Epidermal melanocyte (primary cell): ENCODE measurements around the gene ADGRB2.

Source experiments
- DNase-seq: peaks from one replicate; pipeline ENCODE4 v3.0.0; 2011; ENCODE audit warnings: low spot score; ENCODE audit not compliant: insufficient read length

Gene ADGRB2

DNA sequence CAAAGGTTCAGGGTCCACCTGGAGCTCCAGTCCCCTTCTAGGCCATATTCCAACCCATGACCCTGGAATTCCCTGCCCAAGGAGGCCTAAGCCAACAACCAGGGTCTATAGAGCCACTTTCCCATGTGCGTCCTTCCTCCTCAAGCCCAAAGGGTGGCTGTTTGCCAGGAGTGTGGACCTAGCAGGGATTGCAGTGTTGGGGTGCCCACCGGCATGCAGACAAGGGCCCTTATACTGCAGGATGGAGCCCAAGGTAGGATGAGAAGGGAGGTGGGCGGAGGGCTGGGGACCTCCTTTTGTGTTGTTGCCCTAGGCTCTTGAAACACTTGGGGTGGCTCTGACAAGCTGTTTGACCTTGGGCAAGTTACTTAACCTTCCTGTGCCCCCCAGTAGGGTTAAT, 19.7 kb upstream of the ADGRB2 start:
- no peak for DNase-seq

DNA sequence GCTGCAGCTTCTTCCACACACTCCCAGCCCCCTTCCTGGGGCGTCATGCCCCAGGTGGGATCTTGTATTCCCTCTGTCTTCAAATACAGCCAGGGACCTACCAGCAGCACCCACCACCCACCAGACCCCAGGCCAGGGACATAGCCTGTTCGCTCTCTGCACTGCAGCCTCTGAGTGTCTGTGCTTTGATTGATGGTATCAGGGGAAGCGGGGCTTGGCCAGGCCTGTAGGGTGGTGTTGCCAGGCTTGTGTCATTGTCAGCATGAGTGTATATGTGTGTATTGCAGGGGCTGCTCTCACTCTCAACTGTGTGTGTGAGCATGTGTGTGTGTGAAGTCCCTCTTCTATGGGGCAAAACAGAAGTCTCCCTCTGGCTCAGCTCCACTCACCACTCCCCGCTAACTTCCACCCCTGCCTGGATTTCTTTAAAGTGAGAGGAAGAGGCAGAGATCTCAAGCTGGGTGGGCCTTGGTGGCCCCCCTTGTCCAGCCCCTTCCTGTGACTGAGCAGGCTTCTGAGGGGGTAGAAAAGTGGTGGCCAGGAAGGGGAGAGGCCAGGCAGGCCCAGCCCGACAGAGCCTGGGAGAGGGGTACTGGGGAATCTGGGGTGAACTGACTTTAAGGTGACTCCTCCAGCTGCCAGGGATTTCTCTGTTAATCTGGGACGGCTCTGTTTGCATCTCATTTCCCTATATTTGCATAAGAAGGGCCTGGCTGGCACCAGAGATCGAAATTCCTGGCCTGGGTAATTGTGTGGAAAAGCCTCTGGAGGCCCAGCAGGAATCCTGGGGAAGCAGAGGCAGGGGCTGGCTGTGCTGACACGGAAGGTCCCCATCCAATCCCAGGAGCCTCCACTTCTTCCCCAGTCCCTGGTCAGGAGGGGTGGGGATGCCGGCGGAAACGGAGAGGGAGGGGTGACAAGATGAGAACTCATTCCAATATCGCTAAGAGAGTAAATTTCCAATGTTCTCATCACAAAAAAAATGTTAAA, 18.6 kb upstream of the ADGRB2 start:
- no peak for DNase-seq

DNA sequence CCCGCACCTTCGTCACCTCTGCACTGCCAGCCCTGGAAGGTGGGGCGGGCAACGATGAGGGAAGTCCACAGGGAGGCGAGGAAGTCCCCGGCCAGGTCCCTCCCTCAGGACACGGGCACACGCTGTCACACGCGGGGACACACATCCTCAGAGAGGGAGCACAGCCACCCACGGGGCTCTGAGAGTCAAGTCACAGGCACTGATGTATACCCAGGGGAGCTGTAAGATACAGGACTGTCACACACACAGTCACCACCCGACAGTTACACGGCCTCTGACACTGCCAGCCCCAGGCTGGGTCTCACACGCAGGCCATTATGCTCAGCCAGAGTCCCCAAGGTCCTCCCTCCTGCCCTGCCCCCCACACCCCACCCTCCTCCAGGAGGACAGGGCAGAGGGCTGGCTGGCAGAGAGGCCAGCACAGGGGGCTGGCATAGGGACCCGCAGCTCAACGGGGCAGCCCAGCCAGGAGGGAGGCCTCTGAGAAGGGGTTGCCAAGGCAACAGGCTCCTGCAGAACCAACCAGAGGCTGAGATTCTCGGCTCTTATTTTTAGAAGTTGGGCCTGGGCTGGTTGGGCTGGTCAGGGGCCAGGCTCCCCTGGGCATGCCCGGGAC, 17.7 kb upstream of the ADGRB2 start:
- no peak for DNase-seq

DNA sequence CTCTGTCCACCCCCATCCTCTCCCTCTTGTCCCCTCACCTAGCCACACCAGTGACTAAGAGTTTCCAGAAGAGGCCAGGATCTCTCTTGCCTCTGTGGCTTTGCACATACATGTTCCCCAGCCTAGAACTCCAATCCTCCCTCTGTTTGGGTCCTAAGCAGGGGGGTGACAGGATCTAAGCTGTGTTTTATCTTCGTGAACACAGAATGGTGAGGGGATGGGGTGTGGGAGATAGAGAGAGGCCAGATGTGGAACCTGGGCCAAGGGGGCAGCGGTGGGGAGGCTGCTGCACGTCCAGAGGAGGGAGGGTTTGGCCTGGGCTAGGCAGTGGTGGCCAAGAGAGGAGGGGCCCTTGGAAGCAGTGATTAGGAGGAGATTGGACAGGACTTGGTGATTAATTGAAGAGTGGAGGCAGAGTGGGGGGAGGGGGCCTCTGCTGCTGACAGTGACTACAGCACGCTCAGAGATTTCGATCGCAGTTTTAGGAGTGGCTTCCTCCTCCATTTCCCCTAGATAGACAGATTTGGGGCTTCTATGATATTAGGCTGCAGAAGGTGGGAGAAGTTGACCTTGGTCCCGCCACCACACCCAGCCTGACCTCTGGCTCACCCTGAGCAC, 17.1 kb upstream of the ADGRB2 start:
- DNase-seq: no peak

DNA sequence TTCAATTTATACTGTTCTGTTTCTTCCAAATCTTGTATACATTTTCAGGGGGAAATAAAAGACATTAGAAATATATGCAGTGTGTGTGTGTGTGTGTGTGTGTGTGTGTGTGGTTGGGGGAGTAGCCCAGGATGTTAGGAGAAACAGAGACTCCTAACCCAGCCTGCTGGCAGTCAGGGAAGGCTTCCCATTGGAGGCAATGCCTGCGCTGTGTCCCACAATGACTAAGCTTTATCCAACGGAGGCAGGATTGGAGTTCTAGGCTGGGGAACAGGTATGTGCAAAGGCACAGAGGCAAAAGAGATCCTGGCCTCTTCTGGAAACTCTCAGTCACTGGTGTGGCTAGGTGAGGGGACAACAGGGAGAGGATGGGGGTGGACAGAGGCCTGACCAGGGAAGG, 16.5 kb upstream of the ADGRB2 start:
- DNase-seq: no peak

DNA sequence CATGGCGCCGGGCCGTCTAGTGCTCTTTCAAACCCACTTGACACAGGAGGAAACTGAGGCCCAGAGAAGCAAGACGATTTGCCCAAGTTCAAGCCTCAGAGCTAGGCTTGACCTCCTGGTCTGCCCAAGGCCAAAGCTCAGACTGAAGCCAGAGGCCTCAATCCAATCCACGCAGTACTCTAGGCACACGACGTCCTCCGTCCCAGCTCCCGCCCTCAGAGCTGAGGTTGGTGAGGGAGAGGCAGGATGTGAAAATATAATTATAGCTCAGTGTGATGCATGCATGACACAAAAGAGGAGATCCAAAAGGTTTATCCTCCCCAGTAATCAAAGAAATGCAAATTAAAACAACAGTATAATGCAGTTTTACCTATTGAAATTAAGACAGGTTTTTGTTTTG, 15.5 kb upstream of the ADGRB2 start:
- DNase-seq: no peak

DNA sequence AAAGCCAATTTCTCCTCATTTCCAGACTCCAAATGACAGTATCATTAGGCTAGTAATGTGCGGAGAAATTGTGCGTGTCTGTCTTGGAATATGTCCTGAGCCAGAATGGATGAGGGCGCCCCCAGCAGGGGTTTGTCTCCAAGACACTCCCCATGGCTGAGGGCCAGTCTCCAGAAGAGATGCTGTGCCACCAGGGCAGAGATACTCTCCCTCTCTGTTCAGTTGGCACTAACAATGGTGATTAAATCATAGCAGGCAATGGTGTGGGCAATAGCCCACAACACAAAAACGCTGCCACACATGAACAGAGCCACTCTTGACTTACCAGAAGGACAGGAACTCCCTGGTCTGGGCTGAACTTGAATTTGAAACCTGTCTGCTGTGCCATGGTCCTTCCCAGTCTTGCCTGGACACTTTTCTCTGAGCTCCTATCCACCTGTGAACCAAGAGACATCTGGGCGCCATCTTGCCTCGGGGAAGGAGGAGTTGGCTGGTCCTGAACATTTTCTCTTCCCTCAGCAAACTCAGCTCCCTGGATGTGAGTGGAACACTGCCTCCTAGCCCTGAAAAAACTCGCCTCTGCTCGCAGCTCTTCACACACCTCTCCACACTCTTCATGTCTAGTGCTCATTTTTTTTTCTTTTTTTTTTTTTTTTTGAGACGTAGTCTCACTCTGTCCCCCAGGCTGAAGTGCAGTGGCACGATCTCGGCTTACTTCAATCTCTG, 14.8 kb upstream of the ADGRB2 start:
- DNase-seq: no peak

DNA sequence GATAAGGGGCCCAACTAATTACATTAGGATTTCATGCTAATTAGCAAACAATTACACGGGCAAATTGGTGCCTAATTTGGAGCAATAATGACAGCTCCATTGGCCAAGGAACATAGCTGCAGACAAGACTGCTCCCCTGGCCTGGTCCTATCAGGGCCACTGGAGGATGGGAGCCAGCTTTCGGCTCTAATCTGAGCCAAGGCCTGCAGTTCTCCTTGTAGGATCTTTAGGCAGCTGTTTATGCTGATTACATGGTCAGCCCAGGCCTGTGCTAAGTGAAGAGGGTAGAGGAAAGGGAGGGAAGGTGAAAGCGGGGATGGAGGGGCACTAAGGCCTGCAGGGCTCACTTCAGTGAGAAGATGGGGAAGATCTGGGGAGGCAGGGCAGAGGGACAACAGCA, 12.4 kb upstream of the ADGRB2 start:
- DNase-seq: no peak

DNA sequence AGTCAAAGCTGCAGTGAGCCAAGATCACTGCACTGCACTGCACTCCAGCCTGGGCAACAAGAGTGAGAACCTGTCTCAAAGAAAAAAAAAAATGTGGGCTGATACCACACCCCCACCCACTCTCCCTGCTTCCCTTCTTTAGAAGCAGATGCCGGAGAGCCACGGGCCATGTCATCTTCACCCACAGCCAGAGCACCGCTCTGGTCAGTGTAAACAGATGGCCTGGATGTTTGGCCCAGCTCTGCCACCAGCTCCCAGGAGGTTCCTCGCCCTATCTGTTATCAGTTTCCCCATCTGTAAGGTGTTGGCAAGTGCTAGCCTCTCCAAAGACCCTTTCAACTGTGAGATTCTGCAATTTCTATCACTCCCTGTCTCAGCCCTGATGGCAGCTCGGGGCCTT, 11.9 kb upstream of the ADGRB2 start:
- DNase-seq: no peak

DNA sequence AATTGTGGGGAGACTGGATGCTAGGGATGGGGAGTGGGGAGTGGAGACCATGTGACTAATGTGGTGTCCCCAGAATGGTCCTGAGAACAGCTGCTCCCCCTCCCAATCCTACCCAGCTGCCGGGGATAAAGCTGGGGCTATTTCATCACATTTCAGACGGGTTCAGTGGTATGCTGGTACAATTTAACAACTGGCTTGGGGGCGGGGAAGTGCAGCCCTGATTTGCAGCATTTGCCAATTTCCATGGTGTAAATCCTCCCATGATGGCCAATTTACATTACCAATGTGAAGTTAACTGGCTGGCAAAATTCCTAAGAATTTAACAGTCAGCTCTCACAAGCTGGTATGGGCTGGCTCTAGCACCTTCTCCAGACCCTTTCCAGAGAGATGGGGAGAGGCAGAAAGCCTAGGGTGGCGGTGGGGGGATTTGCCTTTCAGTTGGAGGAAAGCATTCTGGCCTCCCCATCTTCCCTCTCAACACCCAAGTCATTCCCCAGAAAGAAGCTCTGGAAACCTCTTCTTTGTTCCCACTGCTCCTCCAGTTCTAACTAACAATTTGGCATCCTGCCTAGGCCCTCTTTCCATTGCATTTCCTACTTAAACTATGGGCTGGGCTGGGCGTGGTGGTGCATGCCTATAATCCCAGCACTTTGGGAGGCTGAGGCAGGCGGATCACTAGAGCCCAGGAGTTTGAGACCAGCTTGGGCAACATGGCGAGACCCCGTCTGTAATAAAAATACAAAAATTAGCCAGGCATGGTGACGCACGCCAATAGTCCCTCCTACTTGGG, 11.3 kb upstream of the ADGRB2 start:
- no peak for DNase-seq

DNA sequence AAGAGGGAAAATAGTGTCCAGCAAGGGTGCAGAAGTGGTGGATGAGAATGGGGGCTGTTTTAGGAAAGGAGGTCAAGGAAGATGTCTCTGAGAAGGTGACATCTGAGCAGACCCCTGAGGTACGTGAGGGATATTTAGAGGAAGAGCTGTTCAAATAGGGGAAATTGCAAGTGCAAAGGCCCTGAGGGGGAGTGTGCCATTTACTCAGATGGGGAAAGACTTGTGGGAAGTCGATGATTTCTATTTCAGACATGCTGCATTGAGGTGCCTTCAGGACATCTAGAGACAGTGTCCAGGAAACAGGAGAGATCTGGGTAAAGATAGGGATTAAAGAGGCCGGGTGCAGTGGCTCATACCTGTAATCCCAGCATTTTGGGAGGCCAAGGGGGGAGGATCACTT, 10.4 kb upstream of the ADGRB2 start:
- DNase-seq: no peak

DNA sequence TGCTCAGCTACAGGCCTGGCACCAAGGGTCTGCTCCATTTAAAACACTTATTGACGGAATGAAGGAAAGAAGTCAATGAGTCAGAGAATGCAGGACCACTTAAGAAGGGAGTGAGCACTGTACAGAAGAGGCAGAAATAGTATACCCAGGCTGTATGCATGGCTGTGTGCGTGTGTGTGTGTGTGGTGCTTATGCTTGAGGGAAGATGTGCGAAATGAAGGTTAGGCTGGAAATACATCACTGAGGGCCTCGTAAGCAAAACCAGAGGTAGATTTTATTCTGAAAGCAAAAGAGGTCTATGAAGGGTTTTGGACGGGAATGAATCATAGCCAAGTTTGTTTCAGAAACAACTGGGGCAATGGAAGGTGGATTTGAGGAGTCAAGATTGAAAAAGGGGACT, 9.7 kb upstream of the ADGRB2 start:
- no peak for DNase-seq

DNA sequence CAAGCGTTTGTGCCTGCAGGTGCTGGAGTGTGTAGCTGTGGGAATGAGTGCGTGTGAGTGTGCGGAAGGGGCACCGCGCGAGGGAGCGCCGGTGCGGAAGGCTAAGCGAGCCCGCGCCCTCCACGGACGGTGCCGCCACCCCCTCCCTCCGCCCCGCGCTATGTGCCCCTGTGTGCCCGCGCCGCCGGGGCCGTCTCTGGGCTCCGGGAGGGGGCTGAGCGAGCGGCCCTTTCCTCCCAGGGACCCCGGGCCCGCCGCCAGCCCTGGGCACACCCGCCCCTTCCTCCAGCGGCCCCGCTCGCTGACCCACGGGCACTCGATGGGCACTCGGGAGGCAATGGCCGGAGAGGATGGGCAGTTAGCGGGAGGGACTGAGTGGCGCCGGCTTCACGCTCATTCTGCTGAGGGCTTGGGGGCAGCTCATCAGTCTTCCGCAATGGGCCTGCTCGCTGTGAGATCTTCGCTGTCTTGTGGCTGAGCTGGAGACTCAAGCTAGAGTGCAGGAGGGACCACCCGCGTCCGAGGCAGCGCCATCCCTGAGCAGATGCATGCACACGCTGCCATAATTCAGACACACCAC, 8.6 kb upstream of the ADGRB2 start:
- no peak for DNase-seq

DNA sequence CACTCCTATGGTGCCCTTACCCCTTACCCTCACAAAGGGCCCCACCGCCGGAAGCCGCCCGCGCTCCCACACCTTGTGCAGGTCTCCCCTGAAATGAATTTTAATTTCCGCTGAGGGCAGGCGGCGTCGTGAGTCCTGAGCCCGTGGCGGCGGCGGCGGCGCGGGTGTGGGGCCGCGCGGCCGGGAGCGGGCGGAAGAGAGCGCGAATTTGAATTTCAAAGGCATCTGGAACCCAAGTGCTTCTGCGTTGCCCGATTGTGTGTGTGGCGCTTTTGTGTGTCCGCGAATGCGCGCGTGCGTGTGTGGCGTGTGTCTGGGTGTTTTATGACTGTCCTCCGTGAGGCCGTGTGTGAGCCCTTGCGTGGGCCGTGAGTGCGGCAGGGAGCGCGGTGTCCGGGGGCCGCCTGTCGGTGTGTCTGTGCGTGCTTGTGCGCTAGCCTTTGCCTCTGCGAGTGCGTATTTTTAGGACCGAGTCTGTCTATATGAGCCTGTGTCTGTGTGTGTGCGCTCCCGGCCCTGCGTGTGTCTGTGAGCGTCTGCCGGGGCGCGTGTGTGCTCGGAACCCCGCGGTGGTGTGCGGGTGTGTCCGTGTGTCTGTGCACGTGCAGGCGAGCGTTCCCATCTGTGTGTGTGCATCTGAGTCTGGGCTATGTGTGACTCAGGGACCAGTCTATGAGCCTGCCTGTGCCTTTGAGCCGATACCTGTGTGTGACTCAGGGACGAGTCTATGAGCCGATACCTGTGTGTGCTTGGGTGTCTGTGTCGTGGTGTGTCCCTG, 7.9 kb upstream of the ADGRB2 start:
- DNase-seq: no peak

DNA sequence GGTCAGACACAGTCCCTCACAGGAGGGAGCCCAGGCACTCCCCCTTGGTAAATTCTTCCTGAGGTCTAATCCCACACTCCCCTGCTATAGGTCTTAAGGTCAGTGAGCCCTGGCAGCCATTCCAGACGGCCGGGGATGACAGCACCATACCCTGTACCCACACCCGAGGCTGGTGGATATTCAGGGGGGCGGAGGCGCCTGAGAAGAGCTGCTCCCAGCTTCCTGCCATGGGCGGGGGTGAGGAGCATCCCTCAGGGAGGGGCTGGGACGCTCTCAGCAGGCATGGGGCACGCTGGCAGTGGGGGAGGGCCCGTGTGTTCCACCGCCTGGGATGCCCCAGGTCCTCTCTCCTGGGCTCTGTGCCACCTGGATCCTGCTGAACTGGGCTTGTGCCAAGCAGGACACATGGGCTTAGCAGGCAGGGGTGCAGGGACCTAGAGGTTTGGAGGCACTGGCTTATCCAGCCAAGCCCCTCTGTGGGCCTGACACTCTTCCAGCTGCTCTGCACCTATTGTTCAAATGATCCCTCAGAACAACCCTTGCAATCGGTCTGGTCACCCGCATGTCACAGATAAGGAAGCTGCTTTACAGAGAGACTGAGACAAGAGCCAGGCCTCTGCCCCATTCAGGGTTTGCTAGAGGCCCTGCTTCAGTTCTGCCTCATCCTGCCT, 5.7 kb upstream of the ADGRB2 start:
- DNase-seq: no peak

DNA sequence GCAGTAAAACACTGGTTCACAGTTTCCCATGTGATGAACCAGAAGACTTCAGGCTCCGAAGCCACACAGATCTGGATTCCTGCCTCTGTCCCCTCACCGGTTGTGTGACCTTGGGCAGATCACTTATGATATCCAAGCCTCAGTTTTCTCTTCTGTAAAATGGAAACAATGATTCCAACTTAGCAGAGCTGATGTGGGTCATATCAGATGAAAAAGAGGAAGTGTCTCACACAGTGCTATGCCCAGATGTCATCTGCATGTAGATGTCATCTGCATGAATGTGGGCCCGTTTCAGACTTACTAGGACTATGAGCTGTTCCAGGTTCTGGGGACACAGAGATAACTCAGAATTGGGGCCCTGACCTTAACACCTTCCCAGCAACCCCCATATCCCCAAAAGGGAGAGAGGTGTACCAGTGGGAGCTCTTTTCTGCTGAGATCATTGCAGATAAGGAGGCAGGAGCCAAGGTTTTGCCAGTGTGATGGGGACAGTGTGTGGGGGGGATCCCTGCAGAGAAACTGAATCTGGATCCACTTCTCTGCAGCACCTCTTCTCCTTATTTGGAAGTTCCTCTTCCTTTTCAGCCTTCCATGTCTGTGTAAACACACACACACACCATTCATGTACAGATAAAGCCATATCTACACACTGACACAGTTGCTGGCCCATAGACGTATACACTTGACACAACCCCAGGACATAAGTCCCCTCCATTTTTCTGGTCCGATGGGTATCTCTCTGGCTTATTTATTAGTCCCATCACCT, 5.0 kb upstream of the ADGRB2 start:
- DNase-seq: no peak

DNA sequence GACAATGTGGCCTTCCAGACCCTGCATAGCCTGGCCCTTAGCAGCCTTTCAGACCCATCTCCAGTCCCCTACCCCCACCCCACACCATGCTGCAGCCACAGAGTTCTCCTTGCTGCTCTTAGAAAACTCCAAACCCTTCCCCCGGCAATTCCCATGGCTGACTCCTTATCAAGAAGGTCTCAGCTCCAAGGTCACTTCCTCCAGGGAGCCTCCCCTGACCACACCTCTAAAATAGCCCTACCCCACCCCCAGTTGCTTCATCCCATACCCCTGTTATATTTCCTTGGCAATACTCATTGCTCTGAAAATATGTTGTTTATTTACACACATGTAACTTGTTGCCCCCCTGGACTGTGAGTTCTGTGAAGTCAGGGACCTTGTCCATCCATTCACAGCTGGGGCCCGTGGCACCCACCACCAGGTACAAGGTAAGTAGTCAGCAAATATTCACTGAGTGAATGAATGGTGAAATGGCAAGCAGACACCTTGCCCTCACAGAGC, 4.3 kb upstream of the ADGRB2 start:
- no peak for DNase-seq

DNA sequence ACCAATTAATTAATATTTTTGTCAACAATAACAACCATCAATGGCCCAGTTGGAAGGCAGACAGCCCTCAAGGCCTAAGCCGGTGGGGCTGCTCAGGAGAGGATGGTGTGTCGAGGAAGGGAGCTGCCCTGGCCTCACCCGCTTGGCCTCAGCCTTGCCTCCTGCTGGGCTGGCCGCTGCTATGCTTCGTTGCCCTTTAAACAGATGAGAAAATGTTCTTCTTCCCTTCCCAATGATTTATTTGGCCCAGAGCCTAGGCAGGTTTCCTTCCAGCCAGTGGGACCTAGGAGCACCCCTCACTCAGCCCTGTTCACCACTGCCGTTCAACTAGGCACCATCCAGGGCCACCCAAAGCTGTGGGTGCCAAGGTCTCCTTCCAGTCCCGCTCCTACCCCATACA, 3.1 kb upstream of the ADGRB2 start:
- DNase-seq: no peak
